Omental fat pad (tissue), 4 donors: Measurements from ENCODE around the gene EHD3. TPM values are rescaled to one million over a fixed set of nuclear protein-coding genes. Genes with fewer than 3 reads are reported as not detected.

Source experiments
- ATAC-seq: fragments of 150-250 bp; one replicate; pipeline ENCODE4 v1.9.1; 2016; ENCODE audit warnings: mild to moderate bottlenecking, moderate library complexity; ENCODE audit not compliant: low FRiP score
- DNase-seq: peaks from one replicate; pipeline ENCODE4 v3.0.0-alpha.2; 2019; ENCODE audit warnings: low spot score
- total RNA-seq, 4 donors: library from RNA; depleted of rRNA; stranded (reverse); fragments of >200 nt; gene quantifications; one replicate each; pipeline ENCODE4 v1.1.0, GENCODE V29; 2016
- TF ChIP-seq, protein P1 (sequence below), 3 donors: fragments of 450-650 bp; IDR thresholded peaks; one replicate each; pipeline ENCODE4 v1.5.1; 2016 to 2017; ENCODE audit warnings: antibody characterized with exemption in 3 of 3, mild to moderate bottlenecking in 3 of 3, moderate library complexity in 2 of 3

The EHD3 gene
- total RNA-seq, 4 donors from 2014 or later = 3.1 to 5.2 (median 3.6) TPM

DNA sequence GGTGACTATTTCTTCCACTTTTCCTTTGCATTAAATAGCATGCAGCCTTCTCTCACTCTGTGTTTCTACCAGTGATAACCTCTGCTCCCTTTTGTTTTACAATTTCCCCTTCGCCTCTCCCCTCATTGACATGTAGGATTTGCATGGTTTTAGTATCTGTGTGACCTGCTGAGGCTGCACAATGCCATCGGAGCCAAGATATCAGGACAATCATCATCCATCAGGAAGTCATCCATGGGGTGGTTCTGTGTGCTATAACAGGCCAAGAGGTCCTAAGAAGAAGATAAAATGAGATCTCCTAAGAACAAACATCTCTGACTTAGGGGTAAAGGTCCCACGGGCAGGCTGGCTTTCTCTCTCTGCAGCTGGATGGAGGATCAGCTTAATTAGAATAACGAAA is 65.6 kb downstream of the EHD3 start:
- DNase-seq = no peak
- TF ChIP-seq, protein P1, sequence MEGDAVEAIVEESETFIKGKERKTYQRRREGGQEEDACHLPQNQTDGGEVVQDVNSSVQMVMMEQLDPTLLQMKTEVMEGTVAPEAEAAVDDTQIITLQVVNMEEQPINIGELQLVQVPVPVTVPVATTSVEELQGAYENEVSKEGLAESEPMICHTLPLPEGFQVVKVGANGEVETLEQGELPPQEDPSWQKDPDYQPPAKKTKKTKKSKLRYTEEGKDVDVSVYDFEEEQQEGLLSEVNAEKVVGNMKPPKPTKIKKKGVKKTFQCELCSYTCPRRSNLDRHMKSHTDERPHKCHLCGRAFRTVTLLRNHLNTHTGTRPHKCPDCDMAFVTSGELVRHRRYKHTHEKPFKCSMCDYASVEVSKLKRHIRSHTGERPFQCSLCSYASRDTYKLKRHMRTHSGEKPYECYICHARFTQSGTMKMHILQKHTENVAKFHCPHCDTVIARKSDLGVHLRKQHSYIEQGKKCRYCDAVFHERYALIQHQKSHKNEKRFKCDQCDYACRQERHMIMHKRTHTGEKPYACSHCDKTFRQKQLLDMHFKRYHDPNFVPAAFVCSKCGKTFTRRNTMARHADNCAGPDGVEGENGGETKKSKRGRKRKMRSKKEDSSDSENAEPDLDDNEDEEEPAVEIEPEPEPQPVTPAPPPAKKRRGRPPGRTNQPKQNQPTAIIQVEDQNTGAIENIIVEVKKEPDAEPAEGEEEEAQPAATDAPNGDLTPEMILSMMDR (IDR thresholded peaks at IDR 0.05) = no peak
- ATAC-seq = no peak

DNA sequence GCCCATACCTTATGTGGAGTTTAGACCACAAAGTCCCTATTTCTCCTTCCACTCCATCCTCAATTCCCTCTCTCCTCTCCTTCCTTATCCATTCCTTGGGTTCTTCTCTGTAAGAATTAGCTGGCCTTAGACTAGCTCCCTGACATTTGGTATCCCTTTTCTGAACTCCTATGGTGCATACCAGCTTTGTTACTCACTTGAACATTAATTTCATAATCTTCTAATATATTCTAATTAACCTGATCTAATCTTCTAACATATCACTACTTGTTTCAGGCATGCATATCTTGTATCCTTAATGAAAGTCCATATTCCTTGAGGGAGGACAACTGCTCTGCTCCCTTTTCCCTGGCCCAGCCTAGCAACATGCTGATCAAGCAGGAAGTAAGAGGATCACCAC is 66.4 kb downstream of the EHD3 start:
- ATAC-seq (no peak), DNase-seq (no peak)
- TF ChIP-seq, protein P1 (IDR thresholded peaks at IDR 0.05) = no peak

DNA sequence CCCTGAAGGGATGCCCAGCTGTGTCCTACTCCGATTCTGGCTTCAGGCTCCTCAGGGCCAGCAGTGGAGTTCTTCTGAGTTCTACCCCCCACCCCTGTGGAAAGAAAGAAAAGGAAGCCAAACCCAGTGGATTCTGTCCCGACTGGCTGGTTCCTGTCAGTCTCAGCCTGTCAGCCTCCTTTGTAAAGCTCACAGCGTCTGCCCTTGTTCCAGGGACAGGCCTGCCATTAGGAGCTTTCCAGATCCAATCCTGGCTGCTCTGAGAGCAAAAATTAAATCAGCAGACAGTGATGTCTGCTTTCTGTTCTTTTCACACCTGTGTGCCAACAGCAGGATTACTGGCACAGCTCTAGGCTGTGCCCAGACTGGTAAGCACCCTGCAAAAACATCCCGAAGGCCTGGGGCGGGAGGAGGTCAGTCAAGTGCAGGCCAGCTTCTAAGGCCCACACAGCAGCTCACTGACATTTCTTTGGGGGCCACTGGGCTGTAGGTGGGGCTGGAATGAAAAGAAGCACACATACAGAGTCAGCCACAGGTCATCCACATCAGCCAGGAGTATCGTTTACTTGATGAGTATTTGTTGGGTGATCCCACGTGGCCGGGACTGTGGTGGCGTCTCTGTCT is 69.1 kb downstream of the EHD3 start:
- no peak for ATAC-seq
- DNase-seq = no peak
- TF ChIP-seq, protein P1 (IDR thresholded peaks at IDR 0.05) = no peak

DNA sequence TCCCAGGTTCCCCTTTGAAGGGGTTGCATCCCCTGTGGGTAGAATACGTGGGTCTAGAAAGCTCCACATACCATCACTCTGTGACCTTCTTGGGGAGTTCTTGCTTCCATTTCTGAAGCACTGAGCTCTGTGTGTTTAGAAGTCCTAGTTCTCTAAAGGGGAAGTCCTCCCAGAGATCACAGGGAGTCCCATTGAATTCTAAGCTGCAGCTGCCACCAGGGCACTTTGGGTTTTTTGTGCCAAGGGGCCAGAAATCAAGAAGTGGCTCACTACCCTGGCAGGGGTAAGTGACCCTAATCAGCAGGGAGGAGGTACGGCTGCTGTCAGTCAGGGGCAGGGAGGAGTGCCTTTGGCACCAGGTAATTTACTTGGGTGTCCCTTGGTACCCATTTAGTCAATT is 70.9 kb downstream of the EHD3 start:
- TF ChIP-seq, protein P1 (IDR thresholded peaks at IDR 0.05) = no peak
- ATAC-seq (no peak), DNase-seq (no peak)

DNA sequence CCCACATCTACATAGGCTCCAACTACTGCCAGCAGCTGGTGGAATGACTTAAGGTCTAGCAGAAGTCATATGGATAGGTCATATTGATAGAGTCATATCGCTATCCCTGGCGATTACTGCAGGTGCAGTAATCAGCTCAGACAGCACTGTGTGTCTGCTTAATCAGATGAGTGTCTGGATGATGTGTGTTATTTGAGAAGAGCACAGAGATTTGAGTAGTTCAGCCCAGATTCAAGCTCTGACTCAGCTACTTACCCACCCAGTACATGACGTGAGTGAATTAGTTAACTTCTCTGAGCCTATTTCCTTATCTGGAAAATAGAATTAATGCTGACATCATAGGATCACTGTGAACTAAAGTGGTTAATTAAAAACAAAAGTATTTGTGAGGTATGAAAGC is 78.9 kb downstream of the EHD3 start:
- ATAC-seq (no peak), DNase-seq (no peak)
- TF ChIP-seq, protein P1 (IDR thresholded peaks at IDR 0.05) = no peak

DNA sequence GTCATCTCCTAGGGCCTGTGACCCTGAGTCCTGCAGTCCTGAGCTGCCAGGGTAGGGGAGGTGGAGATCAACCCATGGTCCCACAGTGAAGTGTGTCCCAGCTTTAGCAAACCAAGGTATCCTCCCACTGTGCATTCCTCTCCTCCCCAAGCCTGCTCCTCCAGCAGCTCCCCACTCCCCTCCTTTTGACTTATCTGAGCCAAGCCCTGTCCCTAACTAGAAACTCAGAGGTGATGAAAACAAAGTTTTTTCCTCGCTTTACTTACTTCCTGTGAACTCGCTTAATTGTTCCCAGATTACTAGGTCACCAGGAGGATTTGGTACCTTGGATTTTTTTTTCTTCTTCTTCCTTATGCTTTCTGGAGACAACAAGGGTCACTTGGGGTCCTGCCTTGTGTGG is 80.8 kb downstream of the EHD3 start:
- DNase-seq = no peak
- TF ChIP-seq, protein P1 (IDR thresholded peaks at IDR 0.05) = no peak
- ATAC-seq = no peak

DNA sequence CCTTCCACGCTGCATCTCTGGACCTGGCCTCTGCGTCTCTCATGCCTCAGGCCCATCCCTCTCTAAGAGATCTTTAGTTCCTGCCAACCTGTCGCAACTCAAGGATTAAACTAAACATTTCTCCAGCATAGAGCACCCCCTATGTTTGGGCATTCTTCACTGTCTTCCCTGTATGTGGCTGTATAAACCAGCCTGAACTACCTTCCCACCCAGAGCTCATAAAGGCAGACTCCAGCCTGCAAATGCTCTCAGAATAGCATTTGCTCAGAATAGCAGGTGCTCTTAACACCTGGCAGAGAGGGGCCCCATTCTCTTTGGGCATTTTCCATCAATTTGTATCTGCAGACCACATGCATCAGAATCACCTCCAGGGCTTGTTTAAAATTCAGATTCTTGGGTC is 83.4 kb downstream of the EHD3 start:
- TF ChIP-seq, protein P1 (IDR thresholded peaks at IDR 0.05) = no peak
- no peak for ATAC-seq
- no peak for DNase-seq
